ENCODE measurements around the gene ENGASE.
"Not testable (repeated sequence)": the region's sequence is repeated elsewhere in the genome, so short reads cannot be mapped to it uniquely, and the experiment has no call there.

Gene ENGASE

GRCh38 chr17:79054200-79054960, 20.2 kb upstream of the ENGASE start:
- no peak for DNase-seq

GRCh38 chr17:79055197-79055596, 19.4 kb upstream of the ENGASE start:
- DNase-seq, result no peak

- DNase-seq, result no peak
These were observed 16.8 kb upstream of the ENGASE start for GRCh38 chr17:79057737-79058385.

DNA sequence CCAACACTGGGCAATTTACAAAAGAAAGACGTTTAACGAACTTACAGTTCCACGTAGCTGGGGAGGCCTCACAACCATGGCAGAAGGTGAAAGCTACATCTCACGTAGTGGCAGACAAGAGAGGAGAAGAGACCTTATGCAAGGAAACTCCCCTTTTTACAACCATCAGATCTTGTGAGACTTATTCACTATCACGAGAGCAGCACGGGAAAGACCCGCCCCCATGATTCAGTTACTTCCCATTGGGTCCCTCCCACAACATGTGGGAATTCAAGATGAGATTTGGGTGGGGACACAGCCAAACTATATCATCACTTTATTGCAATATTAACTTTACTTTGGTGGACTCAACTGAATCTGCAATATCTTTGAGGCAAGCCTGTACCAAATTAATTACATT, 11.9 kb upstream of the ENGASE start:
- DNase-seq, result no peak

- no peak for DNase-seq
These were observed 10.6 kb upstream of the ENGASE start for GRCh38 chr17:79064026-79064425.

DNA sequence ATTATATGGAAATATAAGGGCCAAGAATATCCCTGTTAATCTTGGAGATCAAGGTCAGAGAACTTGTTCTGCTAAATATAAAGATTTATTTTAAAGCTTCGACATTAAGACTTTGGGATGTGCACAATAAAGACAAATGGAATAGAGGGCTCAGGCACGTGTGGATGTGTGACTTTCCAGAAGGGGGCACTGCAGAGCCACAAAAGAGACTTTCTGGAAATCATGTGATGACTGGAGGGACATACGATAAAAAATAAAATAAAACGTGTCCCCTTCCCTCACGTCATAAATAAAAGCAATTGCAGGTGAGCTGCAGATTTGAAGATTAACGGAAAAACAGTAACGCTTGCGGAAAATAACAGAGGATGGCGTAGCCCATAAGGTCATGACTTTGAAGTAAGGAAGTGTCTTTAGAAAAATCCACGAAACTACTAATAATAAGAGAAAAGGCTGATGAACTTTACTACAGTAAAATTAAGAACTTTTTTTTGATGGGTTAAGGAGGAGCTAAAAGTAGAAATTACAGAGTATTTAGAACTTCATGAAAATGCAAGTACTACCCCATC, 9.4 kb upstream of the ENGASE start:
- DNase-seq, result peak; percentile 8

DNA sequence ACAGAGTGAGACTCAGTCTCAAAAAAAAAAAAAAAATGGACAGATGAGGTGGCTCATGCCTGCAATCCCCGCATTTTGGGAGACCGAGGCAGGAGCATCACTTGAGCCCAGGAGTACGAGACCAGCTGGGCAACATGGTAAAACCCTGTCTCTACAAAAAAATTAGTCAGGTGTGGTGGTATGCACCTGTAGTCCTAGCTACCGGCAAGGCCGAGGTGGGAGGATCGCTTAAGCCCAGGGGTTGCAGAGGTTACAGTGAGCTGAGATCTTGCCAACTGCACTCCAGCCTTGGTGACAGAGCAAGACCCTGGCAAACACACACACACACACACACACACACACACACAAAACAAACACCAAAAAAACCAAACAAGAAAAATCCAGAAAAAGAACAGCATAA, 7.7 kb upstream of the ENGASE start:
- DNase-seq, result no peak

DNA sequence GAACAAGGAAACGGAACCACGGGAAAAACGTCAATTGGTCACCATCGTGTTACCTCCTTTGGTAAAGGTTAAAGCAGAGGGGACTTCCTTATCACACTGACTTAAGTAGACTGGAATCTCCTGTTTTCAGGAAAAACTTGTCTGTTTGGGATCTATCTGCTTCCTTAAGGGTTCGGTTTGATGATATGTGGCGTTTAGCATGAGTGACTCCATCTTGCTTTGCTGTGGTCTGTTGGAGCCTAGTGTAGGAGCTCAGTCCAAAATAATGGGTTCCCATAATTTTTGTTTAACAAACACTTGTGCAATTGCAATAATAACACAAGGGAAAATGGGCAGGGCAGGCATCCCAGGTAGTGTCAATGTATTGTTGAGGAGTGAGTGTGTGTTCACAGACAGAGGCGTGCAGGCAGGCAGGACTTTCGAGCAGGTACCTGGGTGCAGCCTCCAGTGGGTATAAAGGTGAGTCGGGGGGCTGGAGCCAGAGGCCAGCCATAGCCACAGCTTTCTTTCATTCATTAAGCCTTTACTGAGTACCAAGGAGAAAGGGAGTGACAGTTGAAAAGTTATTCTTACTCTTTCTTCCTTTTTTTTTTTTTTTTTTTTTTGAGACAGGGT, 4.3 kb upstream of the ENGASE start:
- no peak for DNase-seq

DNA sequence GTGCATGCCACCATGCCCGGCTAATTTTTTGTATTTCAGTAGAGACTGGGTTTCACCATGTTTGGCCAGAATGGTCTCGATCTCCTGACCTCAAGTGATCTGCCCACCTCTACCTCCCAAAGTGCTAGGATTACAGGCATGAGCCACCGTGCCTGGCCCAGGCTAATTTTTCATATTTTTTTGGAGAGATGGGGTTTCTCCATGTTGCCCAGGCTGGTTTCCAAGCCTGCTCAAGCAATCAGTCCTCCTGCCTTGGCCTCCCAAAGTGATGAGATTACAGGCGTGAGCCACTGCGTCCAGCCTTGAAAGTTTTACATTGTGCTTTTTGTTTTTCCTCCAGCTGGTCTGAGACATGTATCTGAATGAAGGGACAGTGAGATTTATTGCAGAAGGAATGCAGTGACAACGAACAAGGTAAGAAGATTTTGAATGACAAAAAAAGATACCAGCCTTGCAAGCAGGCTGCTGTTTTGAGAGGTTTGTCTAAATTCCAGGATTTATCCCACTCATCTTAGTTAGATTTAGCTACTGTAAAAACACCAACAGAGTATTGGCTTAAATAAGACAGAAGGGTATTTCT, 3.4 kb upstream of the ENGASE start:
- DNase-seq, result no peak

- DNase-seq, result no peak
These were observed 2.1 kb upstream of the ENGASE start for GRCh38 chr17:79072544-79072943.

- no peak for DNase-seq
These were observed 1.5 kb upstream of the ENGASE start for GRCh38 chr17:79073016-79073705.

- DNase-seq, result no peak
These were observed 927 bp upstream of the ENGASE start for GRCh38 chr17:79073706-79074088.

DNA sequence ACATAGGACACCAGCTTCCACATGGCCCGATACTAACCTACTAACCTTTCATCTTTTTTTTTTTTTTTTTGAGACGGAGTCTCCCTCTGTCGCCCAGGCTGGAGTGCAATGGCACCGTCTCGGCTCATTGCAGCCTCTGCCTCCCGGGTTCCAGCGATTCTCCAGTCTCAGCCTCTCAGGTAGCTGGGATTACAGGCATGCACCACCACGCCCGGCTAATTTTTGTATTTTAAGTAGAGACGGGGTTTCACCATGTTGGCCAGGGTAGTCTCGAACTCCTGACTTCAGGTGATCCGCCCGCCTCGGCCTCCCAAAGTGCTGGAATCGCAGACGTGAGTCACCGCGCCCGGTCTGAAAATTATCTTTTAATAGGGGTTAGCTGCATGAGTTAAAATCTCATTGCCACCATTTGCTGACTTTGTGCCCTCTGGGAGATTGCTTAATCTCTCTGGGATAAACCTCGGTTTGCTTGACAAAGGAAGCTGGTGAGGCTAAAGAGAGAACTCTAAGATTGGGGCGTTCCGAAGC, 439 bp upstream of the ENGASE start:
- DNase-seq, result not testable (repeated sequence)

- peak; percentile 8 for DNase-seq
These were observed 774 bp downstream of the ENGASE start for GRCh38 chr17:79075446-79075750.

- DNase-seq, result no peak
These were observed 1.3 kb downstream of the ENGASE start for GRCh38 chr17:79075861-79076406.

DNA sequence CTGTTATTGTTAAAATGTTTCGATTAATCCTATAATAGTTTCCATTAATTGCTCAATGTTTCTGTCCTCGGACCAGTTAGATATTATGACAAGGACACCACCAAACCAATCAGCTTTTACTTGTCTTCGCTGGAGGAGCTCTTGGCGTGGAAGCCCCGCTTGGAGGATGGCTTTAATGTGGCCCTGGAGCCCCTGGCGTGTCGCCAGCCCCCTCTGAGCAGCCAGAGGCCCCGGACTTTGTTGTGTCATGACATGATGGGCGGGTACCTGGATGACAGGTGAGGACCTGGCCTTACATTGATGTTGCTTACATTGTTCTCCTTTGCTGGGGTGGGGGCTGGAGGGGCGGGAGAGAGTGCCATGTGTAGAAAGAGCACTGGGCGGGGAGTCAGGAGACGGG, 3.0 kb downstream of the ENGASE start:
- DNase-seq, result no peak

GRCh38 chr17:79078476-79079190, 4.0 kb downstream of the ENGASE start:
- no peak for DNase-seq

DNA sequence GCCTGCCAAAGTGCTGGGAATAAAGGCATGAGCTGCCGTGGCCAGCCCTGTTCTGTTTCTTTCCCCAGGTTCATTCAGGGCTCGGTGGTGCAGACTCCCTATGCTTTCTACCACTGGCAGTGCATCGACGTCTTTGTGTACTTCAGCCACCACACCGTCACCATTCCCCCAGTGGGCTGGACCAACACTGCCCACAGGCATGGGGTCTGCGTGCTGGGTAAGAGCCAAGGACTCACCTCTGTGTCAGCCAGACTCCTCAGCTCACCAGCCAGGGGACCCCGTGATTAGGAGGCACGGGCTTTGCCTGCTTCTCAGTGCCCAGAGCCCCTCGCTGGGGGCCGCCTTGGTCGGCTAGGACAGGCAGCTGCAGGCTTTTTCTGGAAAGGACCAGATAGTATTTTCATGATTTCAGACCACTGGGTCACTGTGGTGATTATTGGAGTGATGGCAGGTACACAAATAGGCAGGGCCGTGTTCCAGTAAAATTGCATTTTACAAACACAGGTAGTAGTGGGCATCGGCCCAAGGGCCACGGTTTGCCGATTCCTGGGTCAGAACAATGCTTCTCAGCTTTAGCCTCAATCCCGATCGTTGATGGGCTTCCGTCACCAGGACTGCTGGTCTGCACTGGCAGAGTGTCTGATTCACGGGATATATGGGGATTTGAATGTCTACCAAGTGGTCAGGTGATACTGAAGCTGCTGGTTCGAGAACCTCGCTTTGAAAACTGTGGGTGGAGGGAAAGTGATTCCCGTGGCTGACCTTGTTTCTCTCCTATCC, 5.0 kb downstream of the ENGASE start:
- no peak for DNase-seq

DNA sequence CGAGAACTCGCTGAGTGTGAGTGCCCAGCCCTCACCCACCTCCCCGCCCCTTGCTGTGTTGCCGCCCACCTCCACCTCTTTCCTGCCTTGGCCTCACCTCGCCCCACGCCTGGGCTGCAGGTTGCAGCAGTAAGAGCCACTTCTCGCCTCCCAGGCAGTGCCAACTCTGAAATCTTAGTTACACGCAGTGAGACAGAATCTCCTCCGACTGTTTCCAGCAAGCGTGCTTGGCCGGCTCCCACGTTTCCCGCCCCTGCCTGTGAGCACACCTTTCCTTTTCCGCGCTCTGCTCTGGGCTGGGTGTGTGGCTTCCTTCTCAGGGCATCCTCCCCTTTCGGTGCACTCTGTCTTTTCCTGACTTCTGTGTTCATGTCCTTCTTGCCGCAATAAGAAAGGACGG, 5.7 kb downstream of the ENGASE start:
- DNase-seq, result no peak

DNA sequence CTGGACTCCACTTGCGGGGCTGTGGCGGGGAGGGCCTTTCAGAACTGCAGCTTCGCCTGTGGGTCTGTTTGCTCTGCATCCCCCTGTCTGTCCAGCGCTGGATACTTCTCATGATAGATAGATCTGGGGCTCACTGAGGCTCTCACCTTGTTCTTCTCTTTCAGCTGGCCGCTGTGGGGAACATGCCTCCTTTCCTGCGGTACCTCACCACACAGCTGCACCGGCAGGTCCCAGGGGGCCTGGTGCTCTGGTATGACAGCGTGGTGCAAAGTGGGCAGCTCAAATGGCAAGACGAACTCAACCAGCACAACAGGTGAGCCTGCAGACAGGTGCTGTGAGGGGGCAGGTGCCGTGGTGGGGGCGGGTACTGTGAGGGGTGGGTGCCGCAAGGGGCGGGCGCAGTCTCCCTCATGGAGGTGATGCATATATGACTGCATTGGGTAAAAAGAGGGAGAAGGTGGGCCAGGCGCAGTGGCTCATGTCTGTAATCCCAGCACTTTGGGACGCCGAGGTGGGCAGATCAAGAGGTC, 6.2 kb downstream of the ENGASE start:
- no peak for DNase-seq
